Iris pigment epithelial cell (primary cell): ENCODE data around the gene RRP1.
A peak's percentile ranks its signal among the peaks of the same experiment; 100 is the strongest.

ENCODE experiments used
- DNase-seq: peaks from one replicate; pipeline ENCODE4 v3.0.0-alpha.2; 2011; ENCODE audit warnings: low read depth

The RRP1 gene

DNA sequence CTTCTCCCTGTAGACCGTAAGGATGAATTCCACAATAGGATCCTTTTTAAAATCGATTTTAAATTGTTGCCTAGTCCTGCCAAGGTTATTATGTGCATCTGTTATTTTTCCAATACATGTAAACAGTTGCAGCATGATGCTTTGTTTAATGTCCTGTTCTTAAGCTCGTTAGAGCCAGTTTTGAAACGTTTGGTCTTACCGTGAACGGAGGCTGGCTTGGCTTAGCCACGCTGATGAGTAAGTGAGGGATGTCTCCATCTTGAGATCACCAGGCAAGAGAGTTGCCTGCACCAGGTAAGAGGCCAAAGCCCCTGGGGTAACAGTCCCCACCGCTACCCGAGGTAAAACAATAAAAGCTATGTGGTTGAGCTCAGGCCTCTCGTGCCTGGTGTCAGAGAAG is 30.6 kb upstream of the RRP1 start:
- DNase-seq = peak; percentile 71

DNA sequence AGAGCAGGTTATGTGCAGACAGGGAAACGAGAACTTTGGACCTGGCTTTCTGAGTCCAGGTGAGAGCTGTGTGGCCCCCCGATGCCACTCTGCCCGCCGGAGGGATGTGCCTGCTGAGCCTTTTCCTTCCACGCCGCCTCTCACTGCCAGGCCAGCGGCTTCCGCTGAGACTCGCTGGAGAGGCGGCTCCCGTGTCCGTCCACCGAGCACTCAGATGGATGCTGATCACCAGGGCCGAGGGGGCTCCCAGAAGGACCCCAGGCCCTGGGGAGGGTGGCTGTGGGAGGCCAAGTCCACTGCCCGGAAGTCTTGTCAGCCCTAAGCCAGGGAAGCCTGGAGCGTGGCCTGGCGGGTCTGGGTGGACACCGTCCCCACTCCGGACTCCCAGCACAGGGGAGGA is 29.7 kb upstream of the RRP1 start:
- no peak for DNase-seq

DNA sequence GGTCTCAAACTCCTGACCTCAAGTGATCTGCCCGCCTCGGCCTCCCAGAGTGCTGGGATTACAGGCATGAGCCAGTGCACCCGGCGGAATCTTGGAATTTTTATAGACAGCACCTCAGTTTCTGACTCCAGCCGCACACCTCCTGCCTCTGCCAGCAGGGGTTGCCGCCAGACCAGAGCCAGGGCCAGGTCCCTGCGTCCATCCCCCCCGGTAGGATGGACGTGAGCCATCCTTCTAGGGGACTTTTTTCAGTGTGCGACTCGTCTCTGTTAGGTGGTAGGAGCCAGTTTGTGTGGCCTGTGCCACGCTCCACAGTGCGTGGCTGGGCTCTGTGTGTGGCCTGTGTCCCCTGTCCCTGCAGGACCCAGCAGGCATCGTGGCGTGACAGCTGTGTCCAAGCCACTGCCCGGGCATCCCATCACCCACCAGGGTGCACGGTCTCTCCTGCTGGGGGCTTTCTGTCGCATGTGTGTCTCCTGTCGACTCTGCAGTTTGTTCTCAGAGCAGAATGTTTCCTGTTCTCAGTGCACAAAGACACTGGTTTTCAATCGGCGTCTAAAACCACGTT is 28.9 kb upstream of the RRP1 start:
- no peak for DNase-seq

DNA sequence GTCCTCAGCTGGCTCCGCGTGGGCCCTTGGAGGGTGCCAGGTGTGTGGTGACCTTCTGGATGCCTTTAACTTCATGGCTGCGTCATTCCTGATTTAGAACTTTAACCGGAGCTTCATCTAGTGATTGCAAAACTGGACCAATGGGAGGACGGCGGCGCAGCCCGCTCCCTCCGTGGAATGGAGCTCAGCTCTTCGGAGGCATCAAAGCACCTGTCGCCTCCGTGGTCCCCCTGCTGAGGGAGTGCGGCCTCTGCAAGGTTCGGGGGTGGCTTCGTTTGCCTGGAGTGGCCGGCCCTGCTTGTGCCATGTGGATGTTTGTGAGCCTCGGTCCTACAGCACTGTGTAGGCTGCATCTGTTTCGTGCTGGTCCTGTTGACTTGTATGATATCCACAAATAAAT is 27.5 kb upstream of the RRP1 start:
- no peak for DNase-seq

DNA sequence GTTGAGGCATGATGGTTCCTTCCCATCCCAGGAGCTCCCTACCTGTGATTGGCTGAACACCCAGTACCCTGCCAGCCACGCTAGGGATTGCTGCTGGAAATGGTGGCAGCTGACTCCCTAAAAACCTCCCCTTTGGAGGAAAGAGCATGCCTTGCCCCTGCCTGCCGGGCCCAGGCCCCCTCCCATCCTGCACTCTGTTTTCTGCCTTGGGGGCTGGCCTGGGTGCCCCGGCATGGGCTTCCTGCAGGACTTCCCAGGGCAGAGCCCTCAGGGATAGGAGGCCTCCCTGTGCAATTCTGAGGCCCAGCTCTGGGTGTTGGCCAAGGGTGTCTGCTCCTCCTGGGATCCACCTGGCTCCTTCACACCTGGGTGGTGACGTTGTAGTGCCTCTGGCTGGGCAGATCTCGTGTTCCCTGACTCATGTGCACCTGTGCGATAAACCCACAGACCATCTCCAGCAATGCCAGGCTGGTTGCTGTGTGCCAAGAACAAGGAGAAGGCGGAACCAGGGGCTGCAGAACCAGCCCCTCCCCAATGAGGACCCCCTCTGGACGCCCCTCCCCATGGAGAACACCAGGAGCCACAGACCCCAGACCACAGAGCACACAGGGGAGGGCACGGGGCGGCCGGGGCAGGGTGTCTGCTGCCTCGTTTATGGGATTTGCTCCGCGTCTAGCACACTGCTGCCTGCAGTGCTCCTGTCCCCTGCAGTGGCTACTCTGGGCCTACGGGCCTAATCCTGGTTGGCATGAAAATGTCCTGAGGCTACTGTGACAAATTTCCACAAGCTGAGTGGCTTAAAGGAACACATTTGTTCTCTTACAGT is 26.9 kb upstream of the RRP1 start:
- no peak for DNase-seq

DNA sequence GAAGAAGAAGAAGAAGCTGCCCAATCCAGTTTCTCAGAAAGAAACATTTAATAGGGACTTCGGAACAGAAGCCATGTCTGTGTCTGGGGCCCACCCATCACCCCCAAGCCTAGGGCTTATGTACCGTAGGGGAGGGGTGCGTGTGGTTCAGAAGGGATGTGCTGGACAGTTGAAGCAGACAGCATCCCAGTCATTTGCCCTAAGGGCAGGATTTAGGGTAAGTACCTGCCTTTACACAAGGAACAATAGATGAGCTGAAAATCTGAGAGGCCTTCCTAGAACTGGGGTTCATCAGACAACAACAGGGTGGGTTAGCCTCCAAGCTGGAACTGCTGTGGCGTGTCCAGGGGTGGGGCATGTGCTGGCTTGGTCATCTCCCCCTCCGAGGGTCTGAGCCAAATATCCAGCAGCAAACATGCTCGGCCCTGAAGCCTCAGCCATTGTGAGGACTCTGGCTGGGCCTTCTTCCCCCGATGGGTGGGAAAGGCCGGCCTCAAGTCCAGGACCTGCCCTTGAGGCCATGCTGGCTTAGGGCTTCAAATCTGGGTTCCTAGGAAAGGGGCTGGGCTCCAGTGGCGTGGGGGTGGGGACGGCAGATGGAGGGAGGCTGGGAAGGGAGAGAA is 25.4 kb upstream of the RRP1 start:
- no peak for DNase-seq

DNA sequence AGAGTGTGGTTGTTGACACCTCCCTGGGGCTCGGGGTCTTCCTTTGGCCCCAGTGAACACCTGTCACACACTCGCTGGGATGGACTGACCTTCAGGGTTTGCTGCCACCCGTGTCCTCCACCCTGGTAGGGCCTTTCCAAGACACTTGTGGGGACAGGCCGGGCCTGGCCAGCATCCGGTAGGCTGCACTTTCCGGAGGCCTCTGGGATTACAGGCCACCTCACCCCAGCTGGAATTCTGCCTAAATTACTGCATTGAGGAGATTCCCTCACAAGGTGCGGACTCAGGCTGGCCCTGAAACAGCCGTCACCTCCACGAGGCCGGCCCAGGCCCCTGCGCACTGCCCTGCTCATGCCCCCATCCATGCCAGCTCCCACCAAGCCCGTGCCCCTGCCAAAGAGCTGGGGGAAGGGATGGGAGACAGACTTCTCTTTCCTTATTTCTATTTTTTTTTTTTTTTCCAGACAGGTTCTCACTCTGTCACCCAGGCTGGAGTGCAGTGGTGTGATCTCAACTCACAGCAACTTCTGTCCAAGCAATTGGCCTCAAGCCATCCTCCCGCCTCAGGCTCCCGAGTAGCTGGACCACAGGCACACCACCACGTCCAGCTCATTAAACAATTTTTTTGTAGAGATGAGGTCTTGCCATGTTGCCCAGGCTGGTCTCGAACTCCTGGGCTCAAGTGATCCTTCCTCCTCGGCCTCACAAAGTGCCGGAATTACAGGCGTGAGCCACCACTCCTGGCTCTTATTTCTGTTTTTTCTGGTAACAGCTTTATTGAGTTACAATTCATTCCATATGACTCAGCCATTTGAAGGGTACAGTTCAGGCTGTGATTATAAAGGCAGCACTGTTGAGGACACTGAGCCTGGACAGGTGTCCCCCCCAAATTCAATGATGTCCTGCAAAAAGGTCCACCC is 24.5 kb upstream of the RRP1 start:
- peak; percentile 36 for DNase-seq

DNA sequence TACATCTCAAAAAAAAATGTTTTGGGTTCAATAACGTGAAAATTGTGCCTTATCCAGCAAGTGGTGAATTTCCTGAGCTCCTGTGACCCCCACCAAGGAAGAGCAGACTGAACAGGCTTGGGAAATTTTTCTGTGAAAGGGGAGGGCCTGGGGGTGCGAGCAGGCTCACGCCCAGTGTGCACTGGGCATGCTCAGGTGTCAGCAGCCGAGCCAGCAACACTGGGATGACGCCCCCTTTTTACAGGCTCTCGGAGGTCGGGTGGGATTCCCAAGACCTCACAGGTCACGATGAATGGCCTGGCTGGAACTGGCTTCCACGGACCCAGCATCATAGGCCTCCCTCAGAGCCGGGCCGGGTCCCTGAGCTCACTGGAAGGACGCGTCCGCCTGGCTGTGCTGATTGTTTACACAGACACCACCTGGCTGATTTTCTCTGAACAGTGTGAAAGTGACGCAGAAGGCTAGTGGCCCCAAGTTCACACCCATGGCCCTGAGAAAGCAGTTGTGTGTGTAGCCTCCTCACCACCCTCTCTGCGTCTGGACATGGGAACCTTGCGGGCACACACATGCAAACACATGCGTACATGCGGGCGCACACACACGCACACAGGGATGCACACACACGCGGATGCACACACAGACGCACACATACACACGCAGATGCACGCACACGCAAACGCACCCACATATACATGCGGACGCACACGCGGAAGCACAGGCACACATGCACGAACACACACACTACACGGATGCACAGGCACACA is 22.5 kb upstream of the RRP1 start:
- no peak for DNase-seq

DNA sequence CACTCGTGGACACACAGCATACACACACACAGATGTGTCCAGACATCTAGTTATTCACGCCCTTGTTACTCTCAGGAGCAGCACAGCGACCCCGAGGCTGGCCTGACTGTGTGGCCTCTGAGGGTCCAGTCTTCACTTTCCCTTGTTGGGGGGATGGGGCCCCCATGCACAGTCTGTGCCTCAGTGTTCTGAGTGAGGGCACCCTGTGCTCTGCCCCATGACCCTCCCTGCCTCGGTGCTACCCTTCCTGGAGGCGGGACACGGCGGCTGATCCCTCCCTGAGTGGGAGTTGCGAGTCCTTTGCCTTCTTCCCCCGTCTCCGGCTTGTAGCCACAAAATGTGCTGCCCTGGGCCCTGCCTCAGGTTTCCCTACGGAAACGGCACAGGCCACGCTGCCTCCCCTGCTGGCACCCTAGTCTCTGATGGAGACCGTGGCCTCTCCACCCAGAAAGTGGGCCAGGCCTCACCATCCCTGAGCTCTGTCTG is 21.8 kb upstream of the RRP1 start:
- DNase-seq = no peak

DNA sequence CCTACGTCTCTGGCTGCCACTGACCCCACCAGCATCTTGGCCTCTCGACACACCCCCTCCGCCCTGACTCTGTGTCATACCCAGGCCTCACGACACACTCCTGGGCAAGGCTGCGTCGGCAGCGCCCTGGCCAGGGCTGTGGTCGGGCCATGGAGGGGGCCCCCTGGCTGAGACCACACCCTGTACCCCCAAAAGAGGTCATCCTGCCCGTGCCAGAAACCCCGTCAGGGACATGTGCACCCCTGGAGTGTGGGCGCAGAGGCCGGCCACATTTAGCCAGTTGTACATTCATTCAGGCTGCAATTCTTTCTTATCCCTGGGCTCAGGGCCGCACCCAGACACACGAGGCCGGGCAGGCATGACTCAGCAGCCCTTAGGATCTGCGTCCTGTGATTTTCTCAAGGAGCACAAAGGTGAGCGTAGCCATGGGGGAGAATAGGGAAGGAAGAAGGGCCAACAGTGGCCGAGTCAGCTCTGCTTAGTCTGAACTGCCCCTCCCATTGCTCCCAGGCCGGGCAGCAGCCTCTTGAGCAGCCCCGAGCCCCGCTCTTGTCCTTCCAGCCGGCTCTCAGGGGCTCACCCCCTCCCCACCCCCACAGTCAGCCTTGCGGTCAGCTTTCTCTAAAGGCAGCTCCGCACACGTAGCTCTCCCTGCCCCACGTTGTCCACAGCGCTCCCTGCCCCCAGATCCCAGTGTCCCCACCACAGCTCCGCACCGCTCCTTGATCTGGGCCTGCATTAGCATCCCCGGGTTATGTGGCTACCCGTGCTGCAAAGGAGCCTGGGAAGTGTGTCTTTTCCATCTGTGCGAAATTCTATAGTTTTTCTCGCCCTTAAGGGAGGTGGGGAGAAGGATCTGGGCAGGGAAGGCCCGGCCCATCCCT is 21.2 kb upstream of the RRP1 start:
- DNase-seq = peak; percentile 89

DNA sequence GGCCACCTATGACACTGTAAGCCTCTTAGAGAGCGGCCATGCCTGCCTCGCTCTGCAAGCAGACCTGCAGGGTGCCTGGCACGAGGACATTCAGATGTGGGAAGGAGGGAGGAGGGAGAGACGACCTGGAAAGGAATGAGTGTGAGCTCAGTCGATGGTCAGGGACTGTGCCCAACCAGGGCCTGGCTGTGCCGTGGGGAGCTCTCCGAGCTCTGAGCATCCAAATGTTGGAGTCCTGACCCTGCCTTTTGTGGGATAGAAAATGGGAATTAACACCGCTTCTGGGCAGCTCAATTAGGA is 20.6 kb upstream of the RRP1 start:
- no peak for DNase-seq

DNA sequence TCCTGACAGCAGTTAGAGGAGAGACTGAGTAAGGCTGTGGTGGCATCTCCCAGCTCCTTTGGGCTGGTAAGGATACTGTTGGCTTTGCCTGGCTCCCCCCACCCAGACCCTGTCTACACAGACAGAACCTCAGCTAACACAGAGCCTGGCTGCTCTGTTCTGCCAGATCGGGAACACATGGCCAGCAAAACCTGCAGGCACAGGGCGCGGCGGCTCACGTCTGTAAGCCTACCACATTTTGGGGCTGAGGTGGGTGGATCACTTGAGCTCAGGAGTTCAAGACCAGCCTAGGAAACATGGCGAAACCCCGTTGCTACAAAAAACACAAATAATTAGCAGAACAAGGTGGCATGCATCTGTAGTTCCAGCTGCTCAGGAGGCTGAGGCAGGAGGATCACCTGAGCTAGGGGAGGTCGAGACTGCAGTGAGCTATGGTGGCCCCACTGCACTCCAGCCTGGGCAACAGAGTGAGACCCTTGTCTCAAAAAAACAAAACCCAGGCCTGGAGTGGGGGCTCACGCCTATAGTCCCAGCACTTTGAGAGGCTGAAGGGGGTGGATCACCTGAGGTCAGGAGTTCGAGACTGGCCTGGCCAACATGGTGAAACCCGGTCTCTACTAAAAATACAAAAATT is 19.9 kb upstream of the RRP1 start:
- DNase-seq = no peak

DNA sequence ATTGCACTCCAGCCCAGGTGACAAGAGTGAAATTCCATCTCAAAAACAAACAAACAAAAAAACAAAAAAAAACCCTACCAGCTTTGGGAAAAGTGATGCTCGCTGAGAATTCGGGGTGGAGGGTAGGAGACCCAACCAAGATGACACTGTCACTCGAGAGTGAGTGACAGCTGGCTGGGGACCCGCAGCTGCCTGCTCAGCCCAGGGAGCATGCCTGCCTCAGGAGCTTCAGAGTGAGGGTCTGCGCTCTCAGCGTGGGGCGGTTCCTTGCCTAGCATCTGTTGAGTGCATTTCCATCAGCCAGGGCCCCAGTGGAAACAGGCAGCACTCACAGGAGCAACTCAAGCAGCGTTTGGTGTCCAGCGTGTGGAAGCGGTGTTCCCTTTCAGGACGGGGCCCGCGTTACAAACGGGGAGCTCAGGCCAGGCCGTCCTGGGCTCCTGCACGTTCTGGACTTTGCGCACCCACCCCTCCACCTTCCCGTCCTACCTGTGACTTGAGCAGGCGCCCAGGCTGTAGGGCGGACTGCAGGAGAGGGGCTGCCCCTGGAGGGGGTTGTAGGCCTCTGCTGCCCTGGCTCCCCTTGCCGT is 19.2 kb upstream of the RRP1 start:
- DNase-seq = no peak

DNA sequence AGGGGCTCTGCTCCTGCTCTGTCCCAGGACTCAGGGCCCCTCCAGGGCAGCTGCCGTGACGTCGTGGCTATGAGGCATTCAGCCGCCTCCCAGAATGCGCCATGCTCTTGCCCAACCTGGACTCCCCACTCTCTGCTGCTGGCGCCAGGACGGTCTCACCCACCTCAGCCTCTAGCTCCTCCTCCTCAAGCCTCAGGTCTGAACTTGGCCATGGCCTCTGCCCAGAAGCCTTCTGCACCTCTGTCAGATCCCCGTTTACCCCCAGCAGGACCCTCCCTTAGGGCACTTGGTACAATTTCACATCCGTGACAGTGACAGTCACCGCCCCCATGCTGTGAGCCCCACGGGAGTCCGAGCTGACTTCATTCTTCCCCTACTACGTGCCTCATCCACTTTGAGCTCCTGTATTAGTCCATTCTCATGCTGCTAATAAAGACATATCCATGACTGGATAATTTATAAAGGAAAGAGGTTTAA is 18.1 kb upstream of the RRP1 start:
- no peak for DNase-seq

DNA sequence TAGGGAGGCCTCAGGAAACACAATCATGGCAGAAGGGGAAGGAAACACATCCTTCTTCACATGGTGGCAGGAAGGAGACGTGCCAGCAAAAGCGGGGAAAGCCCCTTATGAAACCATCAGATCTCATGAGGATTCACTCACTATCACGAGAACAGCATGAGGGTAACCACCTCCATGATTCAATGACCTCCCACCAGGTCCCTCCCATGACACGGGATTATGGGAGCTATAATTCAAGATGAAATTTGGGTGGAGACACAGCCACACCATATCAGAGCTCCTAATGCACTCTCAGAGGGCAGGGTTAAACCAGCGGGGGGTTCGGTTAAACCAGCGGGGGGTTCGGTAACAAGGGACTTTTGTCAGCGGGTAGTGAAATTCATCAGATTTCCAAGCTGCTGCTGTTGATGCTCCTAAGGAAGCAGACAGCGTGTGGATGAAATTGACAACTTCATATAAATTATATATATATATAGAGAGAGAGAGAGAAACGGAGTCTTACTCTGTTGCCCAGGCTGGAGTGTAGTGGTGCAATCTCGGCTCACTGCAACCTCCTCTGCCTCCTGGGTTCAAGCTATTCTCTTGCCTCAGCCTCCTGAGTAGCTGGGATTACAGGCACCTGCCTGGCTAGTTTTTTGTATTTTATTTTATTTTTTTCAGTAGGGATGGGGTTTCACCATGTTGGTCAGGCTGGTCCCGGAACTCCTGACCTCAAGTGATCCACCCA is 17.5 kb upstream of the RRP1 start:
- no peak for DNase-seq

DNA sequence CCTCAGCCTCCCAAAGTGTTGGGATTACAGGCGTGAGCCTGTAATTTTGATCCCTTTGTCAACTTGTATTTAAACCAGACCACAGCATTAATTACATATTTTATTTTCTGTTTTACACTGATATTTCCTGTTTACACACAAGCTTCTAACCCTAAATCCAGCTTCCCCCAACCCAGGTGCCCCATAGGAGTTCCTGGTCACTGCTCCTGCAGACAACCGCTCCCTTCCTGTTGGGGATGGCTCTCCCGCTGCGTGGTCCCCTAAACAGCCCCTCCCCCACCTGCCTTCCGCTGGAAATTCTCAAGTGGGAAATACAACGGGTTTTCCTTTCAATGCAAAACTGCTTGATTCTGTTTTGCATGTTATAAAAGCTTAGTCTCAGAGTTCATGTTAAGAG is 17.0 kb upstream of the RRP1 start:
- DNase-seq = no peak

DNA sequence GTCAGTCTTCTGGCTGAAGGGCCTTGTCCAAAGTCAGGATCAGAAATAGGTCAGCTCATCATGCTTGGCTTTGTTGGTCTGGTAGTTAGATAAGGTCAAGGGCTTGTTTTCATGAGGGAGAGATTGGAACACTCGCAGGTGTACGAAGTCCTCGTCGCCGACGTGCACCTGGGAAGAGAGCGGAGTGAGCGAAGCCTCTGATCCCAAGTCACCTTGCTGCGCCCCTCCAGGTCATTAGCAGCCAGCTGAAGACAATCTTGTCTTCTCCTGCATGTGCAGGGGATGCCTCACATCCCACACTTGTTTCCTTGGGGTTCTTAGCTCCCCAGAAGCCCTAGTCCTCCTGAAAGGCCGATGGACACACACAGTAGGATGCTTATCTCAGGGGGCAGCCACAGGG is 15.2 kb upstream of the RRP1 start:
- DNase-seq = no peak

DNA sequence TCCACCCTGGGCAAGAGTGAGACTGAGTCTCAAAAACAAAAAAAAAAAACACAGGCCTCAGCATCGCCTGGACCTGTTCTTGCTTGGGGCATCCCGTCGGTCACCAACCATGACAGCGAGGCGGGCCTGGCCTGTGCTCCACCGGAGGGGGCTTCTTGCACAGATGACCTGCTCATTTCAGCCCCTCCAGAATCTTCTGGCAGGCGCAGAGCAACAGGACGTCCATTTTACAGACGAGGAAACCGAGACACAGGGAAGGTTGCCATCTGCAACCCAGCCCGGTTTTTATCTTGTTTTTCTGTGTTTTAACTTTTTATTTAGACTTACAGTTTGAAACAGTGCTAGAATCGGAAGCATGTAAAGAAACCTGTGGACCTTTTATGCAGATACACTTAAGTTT is 14.2 kb upstream of the RRP1 start:
- DNase-seq = no peak

DNA sequence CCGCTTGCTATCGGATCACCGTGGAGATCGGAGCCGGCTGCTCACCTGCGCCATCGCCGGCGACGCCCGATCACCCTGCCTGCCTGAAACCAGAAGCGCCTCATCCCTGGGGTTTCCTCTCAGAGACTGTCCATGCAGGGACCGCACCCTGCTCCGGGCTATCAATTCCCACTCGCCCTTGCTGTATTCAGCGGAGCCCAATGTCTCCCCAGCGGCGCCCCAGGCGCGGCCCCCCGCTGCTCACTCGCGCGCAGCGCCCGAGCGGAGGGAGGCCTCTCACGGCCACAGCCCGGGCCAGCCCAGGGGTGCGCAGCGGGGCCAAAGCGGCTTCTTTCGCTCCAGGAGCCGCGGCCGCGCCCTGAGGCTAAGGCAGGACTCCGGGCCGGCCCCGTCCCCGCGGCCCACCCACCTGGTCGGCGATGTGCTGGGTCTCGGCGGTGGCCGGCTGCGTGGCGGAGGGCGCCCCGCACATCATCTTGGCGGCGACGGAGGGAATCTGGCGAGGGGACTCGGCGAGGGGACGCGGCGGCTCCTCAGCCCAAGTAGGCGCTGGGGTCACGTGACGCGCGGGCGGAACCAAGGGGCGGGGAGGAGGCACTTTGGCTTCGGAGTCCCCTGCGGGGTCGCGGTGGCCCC is 13.5 kb upstream of the RRP1 start, which contains the start of gene CSTB:
Gene CSTB (minus strand): TSS at position 514 of the 636 bp plus-strand sequence. CDS start 39 bp downstream, at position 475.
- DNase-seq = peak; percentile 51
